Hematopoietic multipotent progenitor cell treated with erythropoietin and hydrocortisone succinate and interleukin-3 and kit ligand, for 17 days (in vitro differentiated cells): ENCODE measurements around the gene CDK19.
A peak's percentile ranks its signal among the peaks of the same experiment; 100 is the strongest.
"Not testable (repeated sequence)": the region's sequence is repeated elsewhere in the genome, so short reads cannot be mapped to it uniquely, and the experiment has no call there.

Experiments
- DNase-seq: peaks from one replicate; pipeline ENCODE4 v3.0.0-alpha.2; 2015; ENCODE audit warnings: low spot score

CDK19 gene

GRCh38 chr6:110813338-110814101, 1.7 kb downstream of the CDK19 start:
- peak; percentile 33 for DNase-seq

- no peak for DNase-seq
Measured at GRCh38 chr6:110812719-110813118, 2.5 kb downstream of the CDK19 start.

- DNase-seq = no peak
Measured at GRCh38 chr6:110810896-110811586, 4.2 kb downstream of the CDK19 start.

GRCh38 chr6:110809792-110810191, 5.5 kb downstream of the CDK19 start:
- no peak for DNase-seq

GRCh38 chr6:110802175-110802574, 13.1 kb downstream of the CDK19 start:
- not testable (repeated sequence) for DNase-seq

- no peak for DNase-seq
Measured at GRCh38 chr6:110800839-110801196, 14.5 kb downstream of the CDK19 start.

GRCh38 chr6:110800196-110800838, 15.0 kb downstream of the CDK19 start:
- DNase-seq = no peak

GRCh38 chr6:110799655-110800054, 15.6 kb downstream of the CDK19 start:
- no peak for DNase-seq

- DNase-seq = no peak
Measured at GRCh38 chr6:110799189-110799588, 16.1 kb downstream of the CDK19 start.

GRCh38 chr6:110795271-110795670, 20.0 kb downstream of the CDK19 start:
- DNase-seq = no peak

- DNase-seq = no peak
Measured at GRCh38 chr6:110786696-110787095, 28.6 kb downstream of the CDK19 start.

GRCh38 chr6:110786271-110786670, 29.0 kb downstream of the CDK19 start:
- DNase-seq = no peak

- DNase-seq = no peak
Measured at GRCh38 chr6:110784610-110784979, 30.7 kb downstream of the CDK19 start.

GRCh38 chr6:110781522-110782214, 33.6 kb downstream of the CDK19 start:
- DNase-seq = no peak

- DNase-seq = no peak
Measured at GRCh38 chr6:110778333-110778732, 36.9 kb downstream of the CDK19 start.

GRCh38 chr6:110777636-110778035, 37.6 kb downstream of the CDK19 start:
- no peak for DNase-seq

GRCh38 chr6:110776413-110776812, 38.9 kb downstream of the CDK19 start:
- DNase-seq = no peak

GRCh38 chr6:110769923-110770322, 45.3 kb downstream of the CDK19 start:
- no peak for DNase-seq

GRCh38 chr6:110768057-110768456, 47.2 kb downstream of the CDK19 start:
- DNase-seq = no peak

- no peak for DNase-seq
Measured at GRCh38 chr6:110761371-110761770, 53.9 kb downstream of the CDK19 start.

GRCh38 chr6:110760589-110760988, 54.7 kb downstream of the CDK19 start:
- no peak for DNase-seq

GRCh38 chr6:110760098-110760497, 55.2 kb downstream of the CDK19 start:
- not testable (repeated sequence) for DNase-seq

- DNase-seq = no peak
Measured at GRCh38 chr6:110757926-110758325, 57.3 kb downstream of the CDK19 start.
